HT-29 (cell line): Measurements from ENCODE around the gene CEP192. TPM values are rescaled to one million over a fixed set of nuclear protein-coding genes. Genes with fewer than 3 reads are reported as not detected.
"Not testable (repeated sequence)": the region's sequence is repeated elsewhere in the genome, so short reads cannot be mapped to it uniquely, and the experiment has no call there.

Source experiments
- DNase-seq: peaks from one replicate; pipeline ENCODE4 v3.0.0-alpha.2; 2015; ENCODE audit warnings: low spot score
- total RNA-seq: library from RNA; depleted of rRNA; stranded (reverse); fragments of >200 nt; shearing (Covaris generic); gene quantifications from 2 replicates; pipeline ENCODE4 v1.2.3, GENCODE V29; 2014

Gene CEP192
- total RNA-seq, 1 experiment from 2014 or later = 22.0 TPM

- no peak for DNase-seq
These were observed 2.3 kb downstream of the CEP192 start for GRCh38 chr18:12993439-12993838.

- no peak for DNase-seq
These were observed 4.3 kb downstream of the CEP192 start for GRCh38 chr18:12995424-12995823.

- no peak for DNase-seq
These were observed 4.9 kb downstream of the CEP192 start for GRCh38 chr18:12995952-12996477.

- no peak for DNase-seq
These were observed 5.6 kb downstream of the CEP192 start for GRCh38 chr18:12996661-12997292.

GRCh38 chr18:12997330-12997729 lies 6.2 kb downstream of the CEP192 start:
- DNase-seq = not testable (repeated sequence)

- DNase-seq = no peak
These were observed 7.3 kb downstream of the CEP192 start for GRCh38 chr18:12998332-12999060.

- peak; percentile 91 for DNase-seq
These were observed 12.3 kb downstream of the CEP192 start for GRCh38 chr18:13003466-13003896.

GRCh38 chr18:13004396-13004795 lies 13.2 kb downstream of the CEP192 start:
- no peak for DNase-seq

GRCh38 chr18:13005289-13005688 lies 14.1 kb downstream of the CEP192 start:
- DNase-seq = no peak

- DNase-seq = no peak
These were observed 15.5 kb downstream of the CEP192 start for GRCh38 chr18:13006531-13007247.

GRCh38 chr18:13007248-13007560 lies 16.0 kb downstream of the CEP192 start:
- no peak for DNase-seq

- DNase-seq = no peak
These were observed 20.6 kb downstream of the CEP192 start for GRCh38 chr18:13011719-13012118.

- no peak for DNase-seq
These were observed 23.1 kb downstream of the CEP192 start for GRCh38 chr18:13014232-13014631.

GRCh38 chr18:13014818-13015217 lies 23.7 kb downstream of the CEP192 start:
- no peak for DNase-seq

- DNase-seq = no peak
These were observed 26.2 kb downstream of the CEP192 start for GRCh38 chr18:13017247-13017875.

- no peak for DNase-seq
These were observed 27.2 kb downstream of the CEP192 start for GRCh38 chr18:13018374-13018773.

GRCh38 chr18:13019301-13019700 lies 28.1 kb downstream of the CEP192 start:
- DNase-seq = no peak

GRCh38 chr18:13022644-13023043 lies 31.5 kb downstream of the CEP192 start:
- DNase-seq = no peak

GRCh38 chr18:13025233-13025632 lies 34.1 kb downstream of the CEP192 start:
- no peak for DNase-seq

- no peak for DNase-seq
These were observed 35.6 kb downstream of the CEP192 start for GRCh38 chr18:13026583-13027270.

GRCh38 chr18:13028869-13029268 lies 37.7 kb downstream of the CEP192 start:
- no peak for DNase-seq
